SK-N-SH treated with all-trans-retinoic acid at 6 μM for 48 hours (cell line): ENCODE results near the gene PDGFRB.

Source experiments
- ATAC-seq: fragments of 200-7000 bp; cut with Tn5 transposase; 3 replicates; pipeline ENCODE4 v1.9.1; 2020; ENCODE audit warnings: mild to moderate bottlenecking, moderate library complexity
- ARNTL ChIP-seq: fragments of 450-650 bp; formaldehyde crosslinking; IDR thresholded peaks from 2 replicates; pipeline ENCODE4 v1.5.0; 2020; ENCODE audit warnings: low read depth, mild to moderate bottlenecking, moderate library complexity, borderline replicate concordance
- CSDC2 ChIP-seq: fragments of 250-450 bp; sonication (Bioruptor Pico); IDR thresholded peaks from 2 replicates; pipeline ENCODE4 v1.5.0; 2020; ENCODE audit warnings: mild to moderate bottlenecking, moderate library complexity
- ESRRG ChIP-seq: fragments of 250-450 bp; sonication (Bioruptor Pico); IDR thresholded peaks from 2 replicates; pipeline ENCODE4 v1.6.1; 2021; ENCODE audit warnings: mild to moderate bottlenecking
- GLIS3 ChIP-seq: fragments of 250-450 bp; sonication (Bioruptor Pico); IDR thresholded peaks from 2 replicates; pipeline ENCODE4 v1.5.0; 2020; ENCODE audit warnings: mild to moderate bottlenecking, moderate library complexity
- ISL1 ChIP-seq: fragments of 250-450 bp; sonication (Bioruptor Pico); IDR thresholded peaks from 2 replicates; pipeline ENCODE4 v2.1.2; 2022; ENCODE audit warnings: mild to moderate bottlenecking, moderate library complexity
- OSR1 ChIP-seq: fragments of 250-450 bp; sonication (Bioruptor Pico); IDR thresholded peaks from 2 replicates; pipeline ENCODE4 v1.8.0; 2022; ENCODE audit warnings: moderate library complexity, mild to moderate bottlenecking, inconsistent platforms
- PATZ1 ChIP-seq: fragments of 250-450 bp; sonication (Bioruptor Pico); IDR thresholded peaks from 2 replicates; pipeline ENCODE4 v1.8.0; 2020; ENCODE audit warnings: mild to moderate bottlenecking, moderate library complexity, borderline replicate concordance
- POU6F1 ChIP-seq: fragments of 250-450 bp; sonication (Bioruptor Pico); IDR thresholded peaks from 2 replicates; pipeline ENCODE4 v1.8.0; 2021; ENCODE audit warnings: low read depth, mild to moderate bottlenecking, moderate library complexity, borderline replicate concordance
- PPARA ChIP-seq: fragments of 250-450 bp; sonication (Bioruptor Pico); IDR thresholded peaks from 2 replicates; pipeline ENCODE4 v1.5.0; 2020; ENCODE audit warnings: mild to moderate bottlenecking, borderline replicate concordance
- SNAI2 ChIP-seq: fragments of 250-450 bp; sonication (Bioruptor Pico); IDR thresholded peaks from 2 replicates; pipeline ENCODE4 v1.5.0; 2020; ENCODE audit warnings: mild to moderate bottlenecking, moderate library complexity
- TCF4 ChIP-seq: fragments of 250-450 bp; sonication (Bioruptor Pico); IDR thresholded peaks from 2 replicates; pipeline ENCODE4 v1.8.0; 2021; ENCODE audit warnings: mild to moderate bottlenecking, moderate library complexity, borderline replicate concordance
- TOX ChIP-seq: fragments of 250-450 bp; sonication (Bioruptor Pico); IDR thresholded peaks from 2 replicates; pipeline ENCODE4 v1.8.0; 2021; ENCODE audit warnings: mild to moderate bottlenecking, moderate library complexity, borderline replicate concordance
- TSHZ2 ChIP-seq: fragments of 250-450 bp; sonication (Bioruptor Pico); IDR thresholded peaks from 2 replicates; pipeline ENCODE4 v1.5.0; 2020; ENCODE audit warnings: mild to moderate bottlenecking, moderate library complexity
- ZC3H10 ChIP-seq: fragments of 250-450 bp; sonication (Bioruptor Pico); IDR thresholded peaks from 2 replicates; pipeline ENCODE4 v1.5.1; 2021; ENCODE audit warnings: mild to moderate bottlenecking, moderate library complexity
- ZFP3 ChIP-seq: fragments of 250-450 bp; sonication (Bioruptor Pico); IDR thresholded peaks from 2 replicates; pipeline ENCODE4 v1.5.0; 2020; ENCODE audit warnings: mild to moderate bottlenecking, moderate library complexity
- ZNF70 ChIP-seq: fragments of 450-650 bp; formaldehyde crosslinking; IDR thresholded peaks from 2 replicates; pipeline ENCODE4 v1.5.0; 2020; ENCODE audit warnings: mild to moderate bottlenecking, moderate library complexity
- ZNF8 ChIP-seq: fragments of 450-650 bp; formaldehyde crosslinking; IDR thresholded peaks from 2 replicates; pipeline ENCODE4 v1.5.0; 2020; ENCODE audit warnings: mild to moderate bottlenecking, moderate library complexity
- TF ChIP-seq, protein P1 (sequence below): fragments of 250-450 bp; sonication (Bioruptor Pico); IDR thresholded peaks from 2 replicates; pipeline ENCODE4 v1.5.1; 2021; ENCODE audit warnings: mild to moderate bottlenecking, moderate library complexity

The PDGFRB gene

DNA sequence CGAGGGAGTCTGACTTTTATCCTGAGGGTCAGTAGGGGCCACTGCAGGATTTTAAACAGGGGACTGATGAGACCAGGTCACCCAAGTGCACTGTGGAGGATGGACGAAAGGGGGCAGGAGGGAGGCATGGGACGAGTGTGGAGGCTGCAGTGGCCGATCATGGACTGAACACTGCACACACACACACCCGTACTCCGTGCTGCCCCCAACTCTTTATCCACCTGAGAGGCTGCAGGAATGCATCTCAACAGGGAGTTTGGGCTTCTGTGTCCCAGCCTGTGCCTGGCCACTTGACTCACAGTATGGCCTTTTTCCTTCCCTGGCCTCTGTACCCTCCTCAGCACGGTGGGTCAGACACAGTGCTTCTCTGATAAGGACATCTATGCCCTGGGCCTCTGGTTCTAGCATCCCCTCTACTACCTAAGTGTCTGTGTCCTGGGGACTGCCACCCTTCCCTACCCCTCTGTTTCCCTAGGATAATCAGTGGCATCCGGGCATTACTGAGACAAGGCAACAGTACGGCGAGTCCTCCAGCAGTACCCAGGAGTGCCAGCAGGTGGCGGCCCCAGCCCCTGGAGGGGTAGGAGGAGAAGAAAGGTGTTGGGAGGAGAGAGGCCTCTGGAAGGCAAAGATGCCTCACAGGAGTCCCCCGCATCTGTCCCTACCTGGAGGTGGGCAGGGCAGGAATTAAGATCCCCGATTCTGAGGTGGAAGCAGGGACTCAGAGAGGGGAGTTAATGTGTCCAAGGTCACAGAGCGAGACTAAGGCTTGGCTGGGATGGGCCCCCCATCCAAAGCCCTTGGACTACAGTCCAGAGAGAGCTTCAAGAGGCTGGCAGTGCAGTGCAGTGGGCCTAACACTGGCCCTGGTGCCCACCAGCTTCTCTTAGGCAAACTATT is 5.8 kb upstream of the PDGFRB start:
- peak; percentile 87 for ATAC-seq
- no peak for TF ChIP-seq TOX (CRISPR knock-in tag)
- no peak for TF ChIP-seq CSDC2 (CRISPR knock-in tag)
- TF ChIP-seq OSR1 (CRISPR knock-in tag): no peak
- TF ChIP-seq SNAI2 (CRISPR knock-in tag): no peak
- TF ChIP-seq TSHZ2: no peak
- TF ChIP-seq ARNTL (CRISPR knock-in tag): no peak
- TF ChIP-seq ZNF70: no peak
- TF ChIP-seq ZNF8: no peak
- TF ChIP-seq GLIS3 (CRISPR knock-in tag): no peak
- TF ChIP-seq, protein P1, sequence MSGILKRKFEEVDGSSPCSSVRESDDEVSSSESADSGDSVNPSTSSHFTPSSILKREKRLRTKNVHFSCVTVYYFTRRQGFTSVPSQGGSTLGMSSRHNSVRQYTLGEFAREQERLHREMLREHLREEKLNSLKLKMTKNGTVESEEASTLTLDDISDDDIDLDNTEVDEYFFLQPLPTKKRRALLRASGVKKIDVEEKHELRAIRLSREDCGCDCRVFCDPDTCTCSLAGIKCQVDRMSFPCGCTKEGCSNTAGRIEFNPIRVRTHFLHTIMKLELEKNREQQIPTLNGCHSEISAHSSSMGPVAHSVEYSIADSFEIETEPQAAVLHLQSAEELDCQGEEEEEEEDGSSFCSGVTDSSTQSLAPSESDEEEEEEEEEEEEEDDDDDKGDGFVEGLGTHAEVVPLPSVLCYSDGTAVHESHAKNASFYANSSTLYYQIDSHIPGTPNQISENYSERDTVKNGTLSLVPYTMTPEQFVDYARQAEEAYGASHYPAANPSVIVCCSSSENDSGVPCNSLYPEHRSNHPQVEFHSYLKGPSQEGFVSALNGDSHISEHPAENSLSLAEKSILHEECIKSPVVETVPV (CRISPR knock-in tag): no peak
- TF ChIP-seq ISL1 (CRISPR knock-in tag): no peak
- TF ChIP-seq PPARA (CRISPR knock-in tag): no peak
- no peak for TF ChIP-seq ZFP3
- no peak for TF ChIP-seq ESRRG (CRISPR knock-in tag)
- TF ChIP-seq PATZ1 (CRISPR knock-in tag): no peak
- TF ChIP-seq TCF4 (CRISPR knock-in tag): no peak
- TF ChIP-seq ZC3H10 (CRISPR knock-in tag): no peak

DNA sequence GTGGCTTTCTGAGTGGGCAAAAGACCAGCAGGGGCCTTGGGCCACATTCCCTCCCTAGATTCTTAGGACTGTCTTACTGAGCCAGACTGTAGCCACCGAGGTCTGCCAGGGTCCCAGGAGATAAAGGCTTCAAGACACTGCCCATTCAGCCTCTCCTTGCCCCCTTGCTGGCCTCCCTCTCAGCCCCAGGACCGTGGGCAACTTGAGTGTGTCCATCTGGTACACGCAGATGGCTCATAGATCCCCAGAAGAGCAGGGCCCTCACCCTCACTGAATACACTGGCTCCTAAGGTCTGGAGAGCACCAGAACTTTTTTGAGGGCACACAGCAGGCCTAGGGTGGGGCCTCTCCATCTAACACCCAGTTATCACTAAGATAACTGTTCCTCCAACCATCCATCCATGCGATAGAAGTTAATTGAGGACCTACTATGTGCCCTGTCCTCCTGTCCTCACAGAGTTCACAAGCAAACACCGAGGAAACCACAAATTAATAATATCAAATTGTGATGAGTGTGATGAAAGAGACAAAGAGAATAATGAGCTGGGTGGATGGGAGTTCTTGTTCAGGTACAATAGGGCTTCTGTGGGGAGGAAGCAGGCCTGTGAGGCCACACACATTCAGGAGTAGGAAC is 4.9 kb upstream of the PDGFRB start:
- no peak for ATAC-seq
- TF ChIP-seq POU6F1 (CRISPR knock-in tag) (no peak), TSHZ2 (no peak), SNAI2 (CRISPR knock-in tag) (no peak), TCF4 (CRISPR knock-in tag) (no peak), ARNTL (CRISPR knock-in tag) (no peak), PATZ1 (CRISPR knock-in tag) (no peak), OSR1 (CRISPR knock-in tag) (no peak), ESRRG (CRISPR knock-in tag) (no peak), ZNF8 (no peak)
